HEK293 (cell line): Measurements from ENCODE around the gene ZDHHC3.

Experiments
- CTCF ChIA-PET: fragments of 350-600 bp; formaldehyde crosslinking; extraction: SDS; loops from one replicate; lab custom pipeline; 2021; ENCODE audit warnings: antibody characterized with exemption; lab: Yijun Ruan, JAX
- POLR2A ChIA-PET: fragments of 300-600 bp; formaldehyde crosslinking; extraction: SDS; loops from one replicate; lab custom pipeline; 2020; ENCODE audit warnings: antibody characterized with exemption, inconsistent platforms; lab: Yijun Ruan, JAX
- H3K27ac ChIP-seq: fragments of 200-500 bp; sonication (Bioruptor generic); 2 replicates; pipeline ENCODE4 v1.5.1; 2014; ENCODE audit warnings: low read depth, low read length, control low read depth, inconsistent platforms; ENCODE audit errors: extremely low read depth
- H3K36me3 ChIP-seq, 2 experiments: fragments of 200-500 bp in 1 of 2; sonication (Bioruptor generic) in 1 of 2; 1 replicate in 1 of 2; 2 replicates in 1 of 2; pipeline ENCODE4 v1.5.1; 2014 to 2017; ENCODE audit warnings: inconsistent platforms in 2 of 2, low read length in 2 of 2; ENCODE audit not compliant: control insufficient read depth in 2 of 2, insufficient read depth in 1 of 2
- H3K4me1 ChIP-seq: fragments of 200-500 bp; sonication (Bioruptor generic); 2 replicates; pipeline ENCODE4 v1.5.1; 2014; ENCODE audit warnings: mild to moderate bottlenecking, low read length, inconsistent platforms; ENCODE audit not compliant: control insufficient read depth, insufficient read depth
- H3K4me3 ChIP-seq: 2 replicates; pipeline ENCODE4 v1.5.1; 2011; ENCODE audit warnings: low read depth, mild to moderate bottlenecking, control low read depth, low read length, moderate library complexity
- H3K9me3 ChIP-seq: fragments of 200-500 bp; sonication (Bioruptor generic); 2 replicates; pipeline ENCODE4 v1.5.1; 2014; ENCODE audit warnings: low read depth, low read length, inconsistent platforms; ENCODE audit not compliant: control insufficient read depth, insufficient read depth
- GLIS1 ChIP-seq: fragments of 450-650 bp; formaldehyde crosslinking; IDR thresholded peaks from 2 replicates; pipeline ENCODE4 v1.5.1; 2016; ENCODE audit warnings: missing biosample characterization, missing genetic modification characterization
- HOXC10 ChIP-seq: sonication (generic); formaldehyde crosslinking; IDR thresholded peaks from 2 replicates; pipeline ENCODE4 v1.8.1; 2023; ENCODE audit warnings: mild to moderate bottlenecking, missing genetic modification reagents
- REPIN1 ChIP-seq: fragments of 450-650 bp; formaldehyde crosslinking; IDR thresholded peaks from 2 replicates; pipeline ENCODE4 v1.5.1; 2017; ENCODE audit warnings: missing biosample characterization, missing genetic modification characterization, low read depth
- SCRT1 ChIP-seq: fragments of 450-650 bp; formaldehyde crosslinking; IDR thresholded peaks from 2 replicates; pipeline ENCODE4 v1.5.1; 2016; ENCODE audit warnings: missing biosample characterization, missing genetic modification characterization, borderline replicate concordance
- ZFP41 ChIP-seq: fragments of 450-650 bp; formaldehyde crosslinking; IDR thresholded peaks from 2 replicates; pipeline ENCODE4 v1.5.1; 2016; ENCODE audit warnings: missing biosample characterization, missing genetic modification characterization, borderline replicate concordance
- ZNF114 ChIP-seq: fragments of 450-650 bp; formaldehyde crosslinking; IDR thresholded peaks from 2 replicates; pipeline ENCODE4 v1.5.0; 2017; ENCODE audit warnings: missing biosample characterization, missing genetic modification characterization
- ZNF133 ChIP-seq: fragments of 450-650 bp; formaldehyde crosslinking; IDR thresholded peaks from 2 replicates; pipeline ENCODE4 v1.5.1; 2016; ENCODE audit warnings: missing biosample characterization, missing genetic modification characterization
- ZNF223 ChIP-seq: fragments of 450-650 bp; formaldehyde crosslinking; IDR thresholded peaks from 2 replicates; pipeline ENCODE4 v1.5.1; 2016; ENCODE audit warnings: missing biosample characterization, missing genetic modification characterization
- ZNF341 ChIP-seq: fragments of 450-650 bp; formaldehyde crosslinking; IDR thresholded peaks from 2 replicates; pipeline ENCODE4; 2016; ENCODE audit warnings: low read depth, missing biosample characterization, missing genetic modification characterization
- ZNF350 ChIP-seq: fragments of 450-650 bp; formaldehyde crosslinking; IDR thresholded peaks from 2 replicates; pipeline ENCODE4 v1.5.0; 2017; ENCODE audit warnings: missing biosample characterization, mild to moderate bottlenecking, missing genetic modification characterization
- ZNF423 ChIP-seq: fragments of 450-650 bp; formaldehyde crosslinking; IDR thresholded peaks from 2 replicates; pipeline ENCODE4 v1.5.1; 2016; ENCODE audit warnings: missing biosample characterization, missing genetic modification characterization
- ZNF433 ChIP-seq: fragments of 450-650 bp; formaldehyde crosslinking; IDR thresholded peaks from 2 replicates; pipeline ENCODE4 v1.5.1; 2016; ENCODE audit warnings: missing biosample characterization, missing genetic modification characterization, low read depth
- ZNF623 ChIP-seq: fragments of 450-650 bp; formaldehyde crosslinking; IDR thresholded peaks from 2 replicates; pipeline ENCODE4 v1.5.1; 2016; ENCODE audit warnings: missing biosample characterization, missing genetic modification characterization
- ZNF768 ChIP-seq: fragments of 450-650 bp; formaldehyde crosslinking; IDR thresholded peaks from 2 replicates; pipeline ENCODE4 v1.5.1; 2018; ENCODE audit warnings: missing biosample characterization, mild to moderate bottlenecking, missing genetic modification characterization
- ZNF776 ChIP-seq: fragments of 450-650 bp; formaldehyde crosslinking; IDR thresholded peaks from 2 replicates; pipeline ENCODE4 v1.5.0; 2017; ENCODE audit warnings: missing biosample characterization, missing genetic modification characterization, borderline replicate concordance
- TF ChIP-seq, protein P1 (sequence below): fragments of 450-650 bp; formaldehyde crosslinking; IDR thresholded peaks from 2 replicates; pipeline ENCODE4 v1.5.1; 2017; ENCODE audit warnings: missing biosample characterization, missing genetic modification characterization
- TF ChIP-seq, protein P2 (sequence below): fragments of 450-650 bp; formaldehyde crosslinking; IDR thresholded peaks from 2 replicates; pipeline ENCODE4 v1.5.0; 2017; ENCODE audit warnings: missing biosample characterization, missing genetic modification characterization, borderline replicate concordance
- TF ChIP-seq, protein P3 (sequence below): fragments of 450-650 bp; formaldehyde crosslinking; IDR thresholded peaks from 2 replicates; pipeline ENCODE4 v1.5.1; 2017; ENCODE audit warnings: missing biosample characterization, missing genetic modification characterization

Gene ZDHHC3

GRCh38 chr3:44920081-44920480 lies 55.9 kb downstream of the ZDHHC3 start:
- ChIA-PET CTCF (no interaction called here), POLR2A (no interaction called here)
- Histone ChIP-seq H3K9me3 (no peaks in the 10 kb centered on the region), H3K36me3 (peaks cover 0 to 27% of the 10 kb centered on the region in 2 experiments; a peak in 2 of 3 replicates), H3K27ac (no peak overlapping the region), H3K4me3 (no peak overlapping the region), H3K4me1 (no peaks in the 10 kb centered on the region)
- TF ChIP-seq GLIS1 (no peak), SCRT1 (tag by site-specific recombination) (no peak), REPIN1 (tag by site-specific recombination) (no peak), ZNF350 (tag by site-specific recombination) (no peak), HOXC10 (CRISPR knock-in tag) (no peak), ZNF133 (tag by site-specific recombination) (no peak), ZNF776 (tag by site-specific recombination) (no peak), ZNF623 (tag by site-specific recombination) (no peak), ZNF114 (tag by site-specific recombination) (no peak), ZNF433 (tag by site-specific recombination) (no peak), ZNF423 (tag by site-specific recombination) (no peak)
- TF ChIP-seq, protein P1, sequence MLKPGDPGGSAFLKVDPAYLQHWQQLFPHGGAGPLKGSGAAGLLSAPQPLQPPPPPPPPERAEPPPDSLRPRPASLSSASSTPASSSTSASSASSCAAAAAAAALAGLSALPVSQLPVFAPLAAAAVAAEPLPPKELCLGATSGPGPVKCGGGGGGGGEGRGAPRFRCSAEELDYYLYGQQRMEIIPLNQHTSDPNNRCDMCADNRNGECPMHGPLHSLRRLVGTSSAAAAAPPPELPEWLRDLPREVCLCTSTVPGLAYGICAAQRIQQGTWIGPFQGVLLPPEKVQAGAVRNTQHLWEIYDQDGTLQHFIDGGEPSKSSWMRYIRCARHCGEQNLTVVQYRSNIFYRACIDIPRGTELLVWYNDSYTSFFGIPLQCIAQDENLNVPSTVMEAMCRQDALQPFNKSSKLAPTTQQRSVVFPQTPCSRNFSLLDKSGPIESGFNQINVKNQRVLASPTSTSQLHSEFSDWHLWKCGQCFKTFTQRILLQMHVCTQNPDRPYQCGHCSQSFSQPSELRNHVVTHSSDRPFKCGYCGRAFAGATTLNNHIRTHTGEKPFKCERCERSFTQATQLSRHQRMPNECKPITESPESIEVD (tag by site-specific recombination) = no peak
- TF ChIP-seq, protein P2, sequence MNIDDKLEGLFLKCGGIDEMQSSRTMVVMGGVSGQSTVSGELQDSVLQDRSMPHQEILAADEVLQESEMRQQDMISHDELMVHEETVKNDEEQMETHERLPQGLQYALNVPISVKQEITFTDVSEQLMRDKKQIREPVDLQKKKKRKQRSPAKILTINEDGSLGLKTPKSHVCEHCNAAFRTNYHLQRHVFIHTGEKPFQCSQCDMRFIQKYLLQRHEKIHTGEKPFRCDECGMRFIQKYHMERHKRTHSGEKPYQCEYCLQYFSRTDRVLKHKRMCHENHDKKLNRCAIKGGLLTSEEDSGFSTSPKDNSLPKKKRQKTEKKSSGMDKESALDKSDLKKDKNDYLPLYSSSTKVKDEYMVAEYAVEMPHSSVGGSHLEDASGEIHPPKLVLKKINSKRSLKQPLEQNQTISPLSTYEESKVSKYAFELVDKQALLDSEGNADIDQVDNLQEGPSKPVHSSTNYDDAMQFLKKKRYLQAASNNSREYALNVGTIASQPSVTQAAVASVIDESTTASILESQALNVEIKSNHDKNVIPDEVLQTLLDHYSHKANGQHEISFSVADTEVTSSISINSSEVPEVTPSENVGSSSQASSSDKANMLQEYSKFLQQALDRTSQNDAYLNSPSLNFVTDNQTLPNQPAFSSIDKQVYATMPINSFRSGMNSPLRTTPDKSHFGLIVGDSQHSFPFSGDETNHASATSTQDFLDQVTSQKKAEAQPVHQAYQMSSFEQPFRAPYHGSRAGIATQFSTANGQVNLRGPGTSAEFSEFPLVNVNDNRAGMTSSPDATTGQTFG (tag by site-specific recombination) = no peak
- TF ChIP-seq, protein P3, sequence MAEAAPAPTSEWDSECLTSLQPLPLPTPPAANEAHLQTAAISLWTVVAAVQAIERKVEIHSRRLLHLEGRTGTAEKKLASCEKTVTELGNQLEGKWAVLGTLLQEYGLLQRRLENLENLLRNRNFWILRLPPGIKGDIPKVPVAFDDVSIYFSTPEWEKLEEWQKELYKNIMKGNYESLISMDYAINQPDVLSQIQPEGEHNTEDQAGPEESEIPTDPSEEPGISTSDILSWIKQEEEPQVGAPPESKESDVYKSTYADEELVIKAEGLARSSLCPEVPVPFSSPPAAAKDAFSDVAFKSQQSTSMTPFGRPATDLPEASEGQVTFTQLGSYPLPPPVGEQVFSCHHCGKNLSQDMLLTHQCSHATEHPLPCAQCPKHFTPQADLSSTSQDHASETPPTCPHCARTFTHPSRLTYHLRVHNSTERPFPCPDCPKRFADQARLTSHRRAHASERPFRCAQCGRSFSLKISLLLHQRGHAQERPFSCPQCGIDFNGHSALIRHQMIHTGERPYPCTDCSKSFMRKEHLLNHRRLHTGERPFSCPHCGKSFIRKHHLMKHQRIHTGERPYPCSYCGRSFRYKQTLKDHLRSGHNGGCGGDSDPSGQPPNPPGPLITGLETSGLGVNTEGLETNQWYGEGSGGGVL (tag by site-specific recombination) = no peak

GRCh38 chr3:44918581-44918980 lies 57.4 kb downstream of the ZDHHC3 start:
- peaks cover 0 to 24% of the 10 kb centered on the region in 2 experiments; a peak in 2 of 3 replicates for H3K36me3 ChIP-seq
- TF ChIP-seq ZFP41 (tag by site-specific recombination) (no peak), ZNF341 (tag by site-specific recombination) (no peak), ZNF223 (tag by site-specific recombination) (no peak), ZNF768 (tag by site-specific recombination) (no peak)
- no peak overlapping the region for H3K4me3 ChIP-seq
- no peak overlapping the region for H3K27ac ChIP-seq
- ChIA-PET POLR2A (no interaction called here), CTCF (no interaction called here)
- no peaks in the 10 kb centered on the region for H3K4me1 ChIP-seq
- no peaks in the 10 kb centered on the region for H3K9me3 ChIP-seq
